CMK (cell line): ENCODE results near the gene ZFYVE9.
"Not testable (repeated sequence)": the region's sequence is repeated elsewhere in the genome, so short reads cannot be mapped to it uniquely, and the experiment has no call there.

Experiments
- DNase-seq: peaks from one replicate; pipeline ENCODE4 v3.0.0-alpha.2; 2010; ENCODE audit warnings: low read depth

Gene ZFYVE9

DNA sequence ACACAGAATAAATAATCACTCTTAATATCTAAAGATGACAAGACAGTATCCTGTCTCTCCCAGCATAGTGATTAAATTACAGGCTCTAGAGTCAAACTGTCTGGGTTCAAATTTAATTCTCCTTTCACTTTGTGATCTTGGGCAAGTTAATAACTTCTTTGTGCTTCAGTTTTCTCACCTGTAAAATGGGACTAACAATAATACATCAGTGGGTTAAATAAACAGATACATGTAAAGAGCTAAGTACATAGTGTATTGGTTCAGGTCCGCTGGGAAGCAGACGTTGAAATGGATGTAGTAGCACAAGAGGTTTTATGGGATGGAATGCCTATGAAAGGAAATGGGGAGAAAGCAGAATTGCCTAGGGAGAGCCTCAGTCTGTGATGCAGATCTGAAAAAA is 10.7 kb downstream of the ZFYVE9 start:
- no peak for DNase-seq

- no peak for DNase-seq
Observed at GRCh38 chr1:52153010-52153409, 11.1 kb downstream of the ZFYVE9 start.

DNA sequence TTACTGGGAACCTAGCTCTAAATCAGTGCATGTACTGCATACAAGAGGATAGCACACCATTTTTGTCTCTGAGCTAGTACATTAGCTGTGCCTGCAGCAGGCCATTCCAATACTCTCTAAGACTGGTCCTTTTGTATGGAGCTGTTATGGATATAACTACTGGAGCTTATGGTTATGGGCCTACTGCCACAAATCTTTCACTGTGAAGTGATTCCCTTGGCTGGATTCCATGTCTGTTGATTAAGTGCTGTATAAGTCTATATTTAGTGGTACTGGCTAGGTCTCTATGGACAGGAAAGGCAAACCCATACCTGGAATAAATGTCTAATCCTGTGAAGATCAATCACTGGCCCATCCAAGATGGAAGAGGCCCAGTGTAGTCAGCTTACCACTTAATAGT is 12.0 kb downstream of the ZFYVE9 start:
- DNase-seq, result no peak

GRCh38 chr1:52156460-52156859 is 14.6 kb downstream of the ZFYVE9 start:
- DNase-seq, result no peak

DNA sequence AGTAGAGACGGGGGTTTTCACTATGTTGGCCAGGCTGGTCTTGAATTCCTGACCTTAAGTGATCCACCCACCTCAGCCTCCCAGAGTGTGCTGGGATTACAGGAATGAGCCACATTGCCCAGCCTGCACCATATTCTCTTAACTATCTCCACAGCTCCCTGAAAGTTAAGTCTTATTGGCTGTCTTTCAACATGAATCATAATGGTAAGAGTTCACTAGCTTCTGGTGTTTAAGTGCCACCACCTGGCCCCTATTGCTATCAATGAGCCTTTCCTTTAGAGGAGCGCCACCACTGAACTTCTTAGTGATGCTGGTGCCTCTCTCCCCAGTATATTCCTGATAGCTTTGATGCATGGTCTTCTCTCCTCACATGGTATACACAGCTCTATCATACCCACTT is 15.7 kb downstream of the ZFYVE9 start:
- DNase-seq, result no peak

GRCh38 chr1:52158218-52158617 is 16.3 kb downstream of the ZFYVE9 start:
- no peak for DNase-seq

DNA sequence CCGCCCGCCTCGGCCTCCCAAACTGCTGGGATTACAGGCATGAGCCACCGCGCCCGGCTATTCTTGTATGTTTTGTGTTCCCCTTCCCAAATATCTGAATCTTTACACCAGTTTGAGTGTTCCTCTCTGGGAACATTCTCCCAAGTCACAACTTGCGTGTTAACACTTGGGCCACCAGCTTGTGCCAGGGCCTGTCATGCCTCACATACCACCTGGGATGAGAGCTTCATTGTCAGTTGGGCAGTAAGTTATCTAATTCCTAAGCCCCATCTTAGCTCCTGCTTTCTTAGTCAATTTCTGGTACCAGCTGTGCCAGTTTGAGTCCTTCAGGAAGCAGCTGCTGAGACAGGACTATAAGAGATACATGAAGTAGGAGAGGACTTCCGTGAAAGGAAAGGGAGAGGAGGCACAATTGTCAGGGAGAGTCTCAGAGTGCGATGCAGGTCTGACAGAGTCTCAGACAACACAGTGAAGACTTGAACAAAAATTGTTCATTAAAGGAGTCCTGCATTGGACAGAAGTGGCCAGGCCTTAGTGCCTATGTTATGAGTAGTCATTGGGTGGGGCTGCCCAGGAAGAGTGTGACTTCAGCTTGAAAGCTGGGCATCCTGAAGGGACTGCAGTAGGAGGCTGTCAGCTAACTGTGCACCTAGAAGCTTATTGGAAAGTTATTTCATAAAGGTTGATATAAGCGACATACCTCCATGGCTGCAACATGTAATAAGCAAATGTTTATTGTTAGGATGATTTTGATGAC is 17.3 kb downstream of the ZFYVE9 start:
- no peak for DNase-seq

- no peak for DNase-seq
Observed at GRCh38 chr1:52162947-52163346, 21.1 kb downstream of the ZFYVE9 start.

DNA sequence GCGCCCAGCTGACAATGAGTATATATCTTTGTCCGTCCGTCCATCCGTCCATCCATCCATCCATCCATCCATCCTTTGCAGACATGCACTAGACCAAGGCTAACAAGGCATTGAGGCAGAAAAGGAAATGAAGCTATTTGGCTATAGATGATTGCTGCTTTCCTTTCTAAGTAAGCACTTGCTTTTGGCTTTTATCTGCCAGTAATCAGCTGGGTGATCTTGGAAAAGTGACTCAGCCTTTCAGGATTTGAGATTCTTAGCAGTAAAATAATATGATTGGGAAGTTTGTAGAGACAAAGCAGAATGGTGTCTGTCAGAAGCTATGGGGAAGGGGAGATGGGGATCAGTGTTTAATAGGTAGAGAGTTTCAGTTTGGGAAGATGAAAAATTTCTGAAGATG is 22.7 kb downstream of the ZFYVE9 start:
- DNase-seq, result no peak

DNA sequence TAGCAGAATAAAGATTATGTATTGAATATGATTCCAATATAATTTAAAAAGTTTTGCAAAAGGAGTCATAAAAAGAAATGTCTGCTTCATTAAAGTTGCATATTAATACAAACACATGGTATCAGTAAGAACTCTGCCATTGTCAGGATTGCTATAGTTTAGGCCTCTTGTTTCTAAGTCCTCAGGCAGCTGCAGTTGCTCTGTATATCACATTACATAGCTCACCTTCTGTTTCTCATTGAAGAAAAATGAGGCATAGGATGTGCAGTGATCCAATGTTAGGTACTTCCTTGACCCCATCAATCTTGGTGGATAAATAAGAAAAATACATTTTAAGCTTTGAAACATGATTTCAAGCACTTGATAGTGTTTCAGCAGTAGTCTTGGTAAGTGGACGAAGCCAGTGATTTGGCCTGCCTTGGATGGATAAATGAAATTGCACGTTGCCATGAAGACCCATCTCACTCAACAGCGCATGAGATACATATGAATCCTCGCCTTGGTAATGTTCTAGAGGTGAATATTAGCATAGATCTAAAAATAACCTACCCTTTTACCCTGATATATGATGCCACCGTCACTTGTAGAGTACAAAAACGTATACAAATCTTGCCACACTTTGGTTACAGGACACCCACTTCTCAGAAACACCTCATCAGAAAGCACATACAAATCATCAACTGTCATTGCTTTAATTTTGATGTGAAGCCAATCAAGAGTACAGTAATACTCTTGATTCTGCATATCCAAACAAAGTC is 25.3 kb downstream of the ZFYVE9 start:
- no peak for DNase-seq

- no peak for DNase-seq
Observed at GRCh38 chr1:52168373-52169080, 26.6 kb downstream of the ZFYVE9 start.

- DNase-seq, result not testable (repeated sequence)
Observed at GRCh38 chr1:52171149-52171548, 29.3 kb downstream of the ZFYVE9 start.

DNA sequence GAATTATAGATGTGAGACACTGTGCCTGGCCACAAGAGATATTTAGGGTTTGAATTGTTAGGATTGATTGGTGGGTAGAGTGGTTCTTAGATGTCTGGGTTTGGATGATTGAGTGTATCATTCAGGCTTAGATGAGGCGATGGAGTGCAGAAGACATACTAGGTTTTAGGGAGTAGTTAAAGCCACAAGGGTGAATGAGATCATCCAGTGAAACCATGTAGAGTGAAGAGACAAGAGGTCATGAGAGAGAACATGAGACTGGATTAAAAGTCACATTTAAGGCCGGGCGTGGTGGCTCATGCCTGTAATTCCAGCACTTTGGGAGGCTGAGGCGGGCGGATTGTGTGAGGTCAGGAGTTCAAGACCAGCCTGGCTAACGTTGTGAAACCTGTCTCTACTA is 37.2 kb downstream of the ZFYVE9 start:
- DNase-seq, result no peak

GRCh38 chr1:52180176-52180575 is 38.3 kb downstream of the ZFYVE9 start:
- no peak for DNase-seq

GRCh38 chr1:52181759-52182158 is 39.9 kb downstream of the ZFYVE9 start:
- not testable (repeated sequence) for DNase-seq

- not testable (repeated sequence) for DNase-seq
Observed at GRCh38 chr1:52182328-52182727, 40.4 kb downstream of the ZFYVE9 start.

DNA sequence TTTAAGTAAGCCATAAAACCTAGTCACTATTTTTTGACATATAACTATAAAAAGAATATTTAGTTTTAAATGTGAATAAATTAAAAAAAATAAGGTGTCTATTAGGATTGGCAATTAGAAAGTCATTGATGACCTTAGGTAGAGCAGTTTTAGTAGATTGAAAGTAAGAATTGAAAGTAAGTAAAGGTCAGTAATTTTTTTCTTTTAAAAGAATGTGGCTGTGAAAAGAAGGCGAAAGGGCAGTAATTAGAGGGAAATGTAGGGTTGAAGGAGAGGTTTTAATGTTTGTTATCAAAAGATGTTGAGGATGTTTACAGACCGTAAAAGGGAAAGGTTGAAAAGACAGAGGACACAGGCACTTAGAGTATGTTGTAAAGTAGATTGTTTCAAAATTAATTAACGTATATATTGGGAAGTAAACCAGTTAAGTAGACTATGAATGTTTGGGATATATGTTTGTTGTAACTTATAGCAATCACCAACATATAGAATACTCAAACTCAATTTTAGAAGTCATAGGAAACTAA is 41.0 kb downstream of the ZFYVE9 start:
- DNase-seq, result no peak

GRCh38 chr1:52186449-52186848 is 44.6 kb downstream of the ZFYVE9 start:
- no peak for DNase-seq

DNA sequence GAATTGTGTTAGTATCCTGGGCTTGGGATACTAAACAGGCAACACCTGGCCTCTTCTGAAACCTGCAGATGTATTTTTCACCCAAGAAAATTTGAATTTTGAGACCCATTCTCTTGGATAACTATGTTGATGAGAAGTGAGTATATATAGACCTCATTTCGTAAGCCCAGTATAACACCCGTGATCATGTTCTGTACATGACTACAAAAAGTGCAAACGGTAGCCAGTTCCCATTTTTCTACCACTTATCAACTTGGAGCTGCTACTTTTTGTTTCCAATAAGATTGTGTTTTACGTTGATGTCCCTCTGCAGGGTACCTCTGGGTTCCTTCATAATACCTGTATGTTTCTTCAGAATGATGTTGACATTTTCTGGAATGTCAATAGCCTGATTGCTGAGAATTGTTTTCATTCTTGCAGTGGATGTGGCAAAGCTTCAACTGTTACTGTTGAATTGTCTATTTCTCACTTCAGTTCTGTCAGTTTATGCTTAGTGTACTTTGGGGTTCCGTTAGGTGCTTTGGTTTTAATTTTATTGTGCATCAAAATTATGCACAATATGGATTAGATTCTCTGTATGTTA is 48.1 kb downstream of the ZFYVE9 start:
- no peak for DNase-seq

DNA sequence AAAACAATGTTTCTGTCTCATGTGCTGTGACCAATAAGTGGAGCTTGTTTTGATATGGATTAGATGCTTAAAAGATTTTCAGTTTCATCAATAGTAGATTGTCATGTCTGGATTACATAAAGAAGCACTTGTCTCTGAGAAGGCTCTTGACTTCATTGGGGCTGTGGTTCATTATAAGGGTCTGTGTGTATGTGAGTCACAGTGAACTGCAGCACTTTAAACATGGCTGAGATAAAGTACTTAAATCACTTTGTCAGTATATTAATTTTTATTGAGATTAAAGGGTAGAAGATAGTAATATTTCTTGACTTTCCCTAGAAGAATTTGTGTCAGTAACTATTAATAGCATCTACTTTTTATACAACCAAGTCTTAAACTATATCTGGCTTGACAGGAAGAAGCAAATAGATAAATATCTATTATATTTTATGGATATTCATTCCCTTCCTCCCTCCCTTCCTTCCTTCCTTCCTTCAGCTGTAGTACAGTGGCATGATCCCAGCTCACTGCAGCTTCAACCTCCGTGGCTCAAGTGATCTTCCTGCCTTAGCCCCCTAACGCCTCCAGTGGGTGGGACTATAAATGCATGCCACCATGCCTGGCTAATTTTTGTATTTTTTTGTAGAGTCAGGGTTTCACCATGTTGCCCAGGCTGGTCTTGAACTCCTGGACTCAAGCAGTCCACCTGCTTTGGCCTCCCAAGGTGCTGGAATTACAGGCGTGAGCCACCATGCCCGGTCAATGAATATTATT is 48.8 kb downstream of the ZFYVE9 start:
- DNase-seq, result no peak

DNA sequence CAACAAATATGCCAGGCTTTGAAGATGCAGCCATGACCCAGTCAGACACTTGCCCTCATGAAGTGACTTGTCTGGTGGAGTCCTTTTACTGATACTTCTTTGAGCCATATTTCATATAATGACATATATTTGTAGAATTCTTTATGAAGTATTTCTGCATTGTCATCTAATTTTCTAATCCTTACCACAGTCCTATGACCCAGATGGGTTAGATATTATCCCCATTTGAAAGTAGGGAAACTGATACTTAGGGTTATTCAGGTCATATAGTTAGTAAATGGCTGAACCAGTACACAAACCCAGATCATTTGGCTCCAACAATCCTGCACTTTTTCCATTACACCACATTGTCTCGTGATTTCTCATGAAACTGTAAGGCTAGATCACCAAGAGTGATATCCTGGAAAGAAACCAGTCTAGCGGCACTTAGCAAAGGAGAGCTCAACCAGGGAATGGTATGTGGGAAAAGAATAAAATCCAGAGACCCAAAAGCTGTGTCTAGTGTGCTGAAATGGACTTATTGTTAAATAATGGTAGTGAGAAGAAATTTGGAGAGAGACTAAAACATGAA is 49.6 kb downstream of the ZFYVE9 start:
- no peak for DNase-seq
